ENCODE results near the gene C1D.

DNA sequence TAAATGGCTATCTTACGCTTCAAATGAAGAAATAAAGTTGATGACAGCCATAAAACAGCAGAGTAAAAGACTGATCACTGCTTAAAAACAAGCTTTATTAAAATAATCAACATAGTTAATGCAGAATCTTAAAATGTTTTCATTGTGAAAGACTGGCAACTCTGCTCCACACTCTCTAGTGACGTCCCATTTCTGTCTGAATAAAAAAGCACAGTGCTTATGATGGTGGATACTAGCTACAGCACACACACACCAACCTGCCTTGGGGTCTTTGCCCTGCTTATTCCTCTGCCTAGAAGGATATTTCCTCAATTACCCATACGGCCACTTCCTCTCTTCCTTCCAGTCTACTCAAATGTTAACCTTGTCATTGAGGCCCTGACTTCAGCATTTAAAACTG is 19.1 kb downstream of the C1D start:
- TF ChIP-seq, protein P1, sequence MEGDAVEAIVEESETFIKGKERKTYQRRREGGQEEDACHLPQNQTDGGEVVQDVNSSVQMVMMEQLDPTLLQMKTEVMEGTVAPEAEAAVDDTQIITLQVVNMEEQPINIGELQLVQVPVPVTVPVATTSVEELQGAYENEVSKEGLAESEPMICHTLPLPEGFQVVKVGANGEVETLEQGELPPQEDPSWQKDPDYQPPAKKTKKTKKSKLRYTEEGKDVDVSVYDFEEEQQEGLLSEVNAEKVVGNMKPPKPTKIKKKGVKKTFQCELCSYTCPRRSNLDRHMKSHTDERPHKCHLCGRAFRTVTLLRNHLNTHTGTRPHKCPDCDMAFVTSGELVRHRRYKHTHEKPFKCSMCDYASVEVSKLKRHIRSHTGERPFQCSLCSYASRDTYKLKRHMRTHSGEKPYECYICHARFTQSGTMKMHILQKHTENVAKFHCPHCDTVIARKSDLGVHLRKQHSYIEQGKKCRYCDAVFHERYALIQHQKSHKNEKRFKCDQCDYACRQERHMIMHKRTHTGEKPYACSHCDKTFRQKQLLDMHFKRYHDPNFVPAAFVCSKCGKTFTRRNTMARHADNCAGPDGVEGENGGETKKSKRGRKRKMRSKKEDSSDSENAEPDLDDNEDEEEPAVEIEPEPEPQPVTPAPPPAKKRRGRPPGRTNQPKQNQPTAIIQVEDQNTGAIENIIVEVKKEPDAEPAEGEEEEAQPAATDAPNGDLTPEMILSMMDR (IDR thresholded peaks at IDR 0.05), result no peak
- TF ChIP-seq POLR2AphosphoS5 (IDR thresholded peaks at IDR 0.05) (no peak), POLR2A (IDR thresholded peaks at IDR 0.05) (no peak), EP300 (IDR thresholded peaks at IDR 0.05; ENCODE audit: low read depth) (no peak)
